GM13976 (cell line): ENCODE results near the gene KCNIP2.

Experiments
- DNase-seq: peaks from one replicate; pipeline ENCODE4 v3.0.0; 2012; ENCODE audit warnings: low spot score
- CTCF ChIP-seq: IDR thresholded peaks from 2 replicates; pipeline ENCODE4 v1.5.1; 2012; ENCODE audit warnings: borderline replicate concordance, mild to moderate bottlenecking; ENCODE audit not compliant: insufficient read depth; ENCODE audit errors: extremely low read depth, missing control alignments, control extremely low read depth
- in situ Hi-C: fragments of 300-500 bp; cut with MboI; formaldehyde crosslinking; loops from one replicate; pipeline ENCODE4 v1.12.0; 2022; ENCODE audit warnings: low sequenced_read_pairs, mixed read lengths, inconsistent platforms; ENCODE audit not compliant: unreplicated experiment

Gene KCNIP2

GRCh38 chr10:101835362-101835761, 8.2 kb downstream of the KCNIP2 start:
- DNase-seq = no peak
- in situ Hi-C loops = loop anchor here (5.0 kb wide), 1 partner anchor 172 kb away; no protein-coding TSS in a partner anchor
- no peak for TF ChIP-seq CTCF

DNA sequence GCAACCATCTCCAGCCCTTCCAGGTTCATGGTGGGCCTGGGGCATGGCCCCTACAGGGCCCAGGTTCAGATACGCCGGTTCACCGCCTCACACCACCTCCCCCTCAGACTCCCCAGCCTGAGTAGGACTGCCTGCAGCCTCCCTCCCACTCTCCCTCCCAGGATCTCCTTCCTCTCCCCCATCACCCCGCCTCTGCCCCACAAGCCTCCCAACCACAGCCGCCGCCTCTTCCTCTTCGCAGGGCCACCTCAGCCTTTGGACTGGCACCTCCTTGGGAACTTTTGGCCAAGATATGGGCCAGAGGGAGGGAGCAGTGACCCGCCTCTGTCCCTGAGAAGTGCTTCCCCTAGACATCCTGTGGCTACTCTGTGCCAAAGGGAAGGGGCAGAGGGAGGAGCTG, 9.3 kb downstream of the KCNIP2 start:
- in situ Hi-C loops = no loop called here
- DNase-seq = no peak
- TF ChIP-seq CTCF = no peak

DNA sequence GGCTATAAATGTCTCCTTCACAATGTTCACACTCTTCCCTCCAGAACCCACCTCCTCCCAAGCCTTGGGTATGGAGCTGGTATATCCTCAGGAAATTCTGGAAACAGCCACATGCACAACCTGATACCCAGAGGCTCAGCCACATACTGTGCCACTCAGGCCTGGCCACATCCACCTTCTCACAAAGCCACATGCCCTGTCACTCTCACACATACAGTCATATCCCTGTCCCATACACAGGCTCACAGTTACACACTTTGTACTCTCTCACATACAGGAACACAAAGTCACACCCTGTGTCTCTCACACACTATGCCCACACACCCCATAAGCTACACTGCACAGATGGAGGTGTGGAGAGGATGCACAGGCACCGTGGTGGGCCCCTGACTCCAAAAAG, 10.1 kb downstream of the KCNIP2 start:
- DNase-seq = no peak
- in situ Hi-C loops = no loop called here
- no peak for TF ChIP-seq CTCF

DNA sequence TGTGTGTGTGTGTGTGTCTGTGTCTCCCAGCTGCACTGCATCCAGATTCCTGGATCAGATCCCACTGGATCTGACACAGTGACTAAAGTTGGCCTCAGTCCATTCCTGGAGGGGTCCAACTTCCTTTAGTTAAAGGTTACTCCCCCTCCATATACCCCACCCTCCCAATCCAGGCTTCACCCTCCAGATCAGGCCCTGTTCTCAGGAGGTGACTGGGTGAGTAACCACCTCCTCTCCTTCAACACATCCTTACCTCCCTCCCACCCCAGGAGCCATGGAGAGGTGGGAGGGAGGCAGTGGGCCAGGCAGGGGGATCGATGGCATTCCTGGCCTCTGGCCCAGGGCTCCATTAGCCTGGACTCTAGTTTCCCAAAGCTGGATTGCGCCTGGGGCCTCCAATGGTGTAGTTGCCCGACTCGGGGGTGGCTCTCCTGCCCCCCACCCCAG, 11.3 kb downstream of the KCNIP2 start:
- DNase-seq = no peak
- in situ Hi-C loops = no loop called here
- no peak for TF ChIP-seq CTCF

DNA sequence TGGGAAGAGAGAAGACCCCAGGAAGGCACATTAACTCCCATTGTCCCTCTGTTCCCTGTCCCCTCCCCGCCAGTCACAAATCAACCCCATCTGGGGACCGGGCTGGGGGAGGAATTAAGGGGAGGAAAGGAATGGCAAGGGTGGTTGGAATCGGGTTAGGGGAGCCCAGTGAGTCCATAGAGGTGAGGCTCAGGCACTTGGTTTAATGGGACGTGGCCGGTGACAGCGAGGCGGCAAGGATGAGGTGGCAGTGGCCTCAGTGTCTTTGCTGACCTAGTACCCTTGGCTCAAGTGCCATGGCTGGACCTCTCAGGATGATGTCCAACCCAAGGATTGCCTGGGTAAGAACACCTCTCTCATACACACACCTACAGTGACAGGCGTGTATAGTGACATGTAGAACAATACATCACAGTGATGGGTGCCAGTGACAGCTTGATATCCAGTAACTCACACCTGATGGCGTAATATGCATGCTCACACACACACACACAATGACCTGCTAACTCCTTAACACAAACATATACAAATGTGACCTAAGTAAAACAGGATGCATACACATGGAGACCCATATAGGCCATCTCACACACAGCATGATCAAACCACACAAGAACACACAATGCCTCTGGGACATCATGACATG, 12.3 kb downstream of the KCNIP2 start:
- DNase-seq = no peak
- in situ Hi-C loops = no loop called here
- TF ChIP-seq CTCF = no peak

DNA sequence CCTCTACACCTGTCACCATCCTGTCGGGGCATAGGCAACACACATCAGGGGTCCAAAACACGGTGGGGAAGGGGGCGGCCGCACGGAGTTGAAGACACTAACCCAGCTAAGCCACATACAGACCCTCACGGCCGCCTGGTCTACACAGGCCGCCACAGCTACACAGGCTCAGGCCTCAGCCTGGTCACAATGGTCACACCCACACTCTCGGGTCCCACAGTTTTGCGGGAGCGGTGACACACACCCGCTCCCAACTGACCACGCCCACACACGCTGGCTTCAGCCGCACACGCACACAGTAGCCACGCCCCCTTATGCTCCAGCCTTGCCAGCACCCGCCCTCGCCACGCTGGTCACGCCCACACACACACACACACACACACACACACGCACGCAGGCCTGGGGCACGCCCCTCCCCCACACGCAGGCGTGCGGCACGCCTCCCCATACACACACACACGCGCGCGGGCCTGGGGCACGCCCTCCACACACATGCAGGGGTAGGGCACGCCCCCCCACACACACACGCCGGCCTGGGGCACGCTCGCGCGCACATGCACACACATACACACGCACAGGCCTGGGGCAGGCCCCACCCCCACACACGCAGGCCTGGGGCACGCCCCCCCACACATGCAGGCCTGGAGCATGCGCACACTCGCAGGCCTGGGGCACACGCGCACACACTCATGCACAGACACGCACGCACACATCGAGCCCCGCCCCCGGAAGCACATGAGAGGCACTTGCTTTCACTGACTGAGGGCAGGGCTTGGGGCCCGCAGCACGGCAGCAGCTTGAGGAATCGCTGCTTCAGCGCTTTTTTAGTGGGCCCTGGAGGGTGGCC, 13.1 kb downstream of the KCNIP2 start:
- in situ Hi-C loops = no loop called here
- peak; percentile 90 for DNase-seq
- no peak for TF ChIP-seq CTCF
